PFSK-1 (cell line): ENCODE results near the gene TAP1.

ENCODE experiments used
- FOXP2 ChIP-seq: optimal IDR thresholded peaks from 2 replicates; pipeline ENCODE3; 2011; ENCODE audit warnings: borderline replicate concordance, control low read depth, inconsistent platforms; ENCODE audit not compliant: insufficient read depth; ENCODE audit errors: extremely low read length, extremely low read depth
- POLR2AphosphoS5 ChIP-seq: IDR thresholded peaks from 2 replicates; pipeline ENCODE4 v1.6.1; 2012; ENCODE audit warnings: low read depth, mild to moderate bottlenecking, control low read depth, low read length, moderate library complexity
- REST ChIP-seq, 2 experiments: IDR thresholded peaks; 2 replicates each; pipeline versions ENCODE4 v1.6.1 to v1.8.0; 2011 to 2012; ENCODE audit warnings: low read depth in 2 of 2, low read length in 2 of 2, control low read depth in 1 of 2, inconsistent platforms in 1 of 2, mild to moderate bottlenecking in 1 of 2, moderate library complexity in 1 of 2; ENCODE audit not compliant: insufficient read depth in 1 of 2
- TAF1 ChIP-seq: IDR thresholded peaks from 2 replicates; pipeline ENCODE4 v1.6.1; 2012; ENCODE audit warnings: low read length, control low read depth, borderline replicate concordance; ENCODE audit not compliant: insufficient read depth

GRCh38 chr6:32854376-32855178 lies 1.1 kb upstream of the TAP1 start:
- no peak for TF ChIP-seq POLR2AphosphoS5
- no peak for TF ChIP-seq TAF1
- no peak for TF ChIP-seq FOXP2
- TF ChIP-seq REST (IDR thresholded peaks at IDR 0.05; ENCODE audit: insufficient read depth in 1 of 2, low read depth in 2 of 2, low read length in 2 of 2), result no peak
